WI38 (cell line): ENCODE measurements around the gene DLAT.
"Not testable (repeated sequence)": the region's sequence is repeated elsewhere in the genome, so short reads cannot be mapped to it uniquely, and the experiment has no call there.

Experiments
- H3K4me3 ChIP-seq: 2 replicates; pipeline ENCODE4 v1.5.1; 2011; ENCODE audit warnings: low read depth, mild to moderate bottlenecking, control low read depth, low read length
- CTCF ChIP-seq: IDR thresholded peaks from 2 replicates; pipeline ENCODE4 v1.5.1; 2012; ENCODE audit warnings: low read depth, mild to moderate bottlenecking, control low read depth, low read length

DLAT gene

GRCh38 chr11:112019066-112019465, 6.1 kb upstream of the DLAT start:
- no peak overlapping the region for H3K4me3 ChIP-seq
- no peak for TF ChIP-seq CTCF

- no peak overlapping the region for H3K4me3 ChIP-seq
- no peak for TF ChIP-seq CTCF
Observed at GRCh38 chr11:112023104-112023503, 2.1 kb upstream of the DLAT start.

- H3K4me3 ChIP-seq, result peak overlapping the region; percentile 76
- TF ChIP-seq CTCF, result no peak
Observed at GRCh38 chr11:112024178-112024772, 933 bp upstream of the DLAT start.

GRCh38 chr11:112025707-112026106, 499 bp downstream of the DLAT start:
- TF ChIP-seq CTCF, result no peak

GRCh38 chr11:112026784-112027410, 1.7 kb downstream of the DLAT start:
- H3K4me3 ChIP-seq, result not testable (repeated sequence)

More at GRCh38 chr11:112025707-112026106, 499 bp downstream of the DLAT start:
- peak overlapping the region; percentile 76 for H3K4me3 ChIP-seq

- H3K4me3 ChIP-seq, result no peak overlapping the region
- no peak for TF ChIP-seq CTCF
Observed at GRCh38 chr11:112029460-112029859, 4.3 kb downstream of the DLAT start.

GRCh38 chr11:112033902-112034301, 8.7 kb downstream of the DLAT start:
- no peak overlapping the region for H3K4me3 ChIP-seq
- no peak for TF ChIP-seq CTCF

GRCh38 chr11:112037527-112037926, 12.3 kb downstream of the DLAT start:
- TF ChIP-seq CTCF, result no peak
- no peak overlapping the region for H3K4me3 ChIP-seq
